GM21737 (cell line): Measurements from ENCODE around the gene EXOSC2.

ENCODE experiments used
- ATAC-seq: cut with Tn5 transposase; IDR thresholded peaks from one replicate; pipeline ENCODE4 v1.9.1; 2021; ENCODE audit warnings: mild to moderate bottlenecking, moderate library complexity; ENCODE audit not compliant: unreplicated experiment

The EXOSC2 gene

GRCh38 chr9:130735566-130735965 is 42.0 kb downstream of the EXOSC2 start:
- ATAC-seq = no peak

GRCh38 chr9:130736834-130737233 is 43.3 kb downstream of the EXOSC2 start:
- no peak for ATAC-seq

GRCh38 chr9:130738281-130738680 is 44.7 kb downstream of the EXOSC2 start:
- ATAC-seq = no peak

- no peak for ATAC-seq
Observed at GRCh38 chr9:130739081-130739480, 45.5 kb downstream of the EXOSC2 start.

GRCh38 chr9:130740218-130741023 is 46.8 kb downstream of the EXOSC2 start:
- no peak for ATAC-seq

- ATAC-seq = no peak
Observed at GRCh38 chr9:130741024-130741305, 47.4 kb downstream of the EXOSC2 start.

DNA sequence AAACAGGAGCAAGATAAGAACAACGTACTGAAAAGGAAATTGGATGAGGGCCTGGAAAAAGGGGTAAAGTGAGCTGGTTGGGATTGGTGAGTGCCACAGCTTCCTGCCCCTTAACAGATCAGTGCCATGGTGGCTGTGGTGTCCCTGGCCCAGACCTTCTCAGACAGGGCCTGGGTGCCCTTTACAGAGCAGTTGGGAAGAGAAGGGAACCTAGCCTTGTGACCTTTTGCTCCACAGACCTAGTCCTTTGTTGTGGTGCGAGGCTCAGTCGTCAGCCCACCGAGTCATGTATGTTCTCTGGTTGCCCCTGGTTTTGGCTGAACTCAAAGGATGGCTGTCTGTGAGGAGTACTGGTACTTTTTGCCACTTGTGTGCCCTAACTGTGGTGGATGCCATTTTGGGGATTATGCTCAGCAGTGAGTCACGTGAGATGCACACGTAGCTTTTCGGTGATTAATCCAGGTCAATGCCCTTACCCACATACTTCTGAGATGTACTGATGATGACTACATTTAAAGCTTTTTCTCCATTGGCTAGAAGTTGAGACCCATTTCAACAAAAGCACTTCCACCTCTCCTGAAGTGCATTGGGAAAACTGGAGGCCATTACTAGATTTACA is 48.4 kb downstream of the EXOSC2 start:
- ATAC-seq = no peak

GRCh38 chr9:130743656-130744055 is 50.1 kb downstream of the EXOSC2 start:
- ATAC-seq = no peak

DNA sequence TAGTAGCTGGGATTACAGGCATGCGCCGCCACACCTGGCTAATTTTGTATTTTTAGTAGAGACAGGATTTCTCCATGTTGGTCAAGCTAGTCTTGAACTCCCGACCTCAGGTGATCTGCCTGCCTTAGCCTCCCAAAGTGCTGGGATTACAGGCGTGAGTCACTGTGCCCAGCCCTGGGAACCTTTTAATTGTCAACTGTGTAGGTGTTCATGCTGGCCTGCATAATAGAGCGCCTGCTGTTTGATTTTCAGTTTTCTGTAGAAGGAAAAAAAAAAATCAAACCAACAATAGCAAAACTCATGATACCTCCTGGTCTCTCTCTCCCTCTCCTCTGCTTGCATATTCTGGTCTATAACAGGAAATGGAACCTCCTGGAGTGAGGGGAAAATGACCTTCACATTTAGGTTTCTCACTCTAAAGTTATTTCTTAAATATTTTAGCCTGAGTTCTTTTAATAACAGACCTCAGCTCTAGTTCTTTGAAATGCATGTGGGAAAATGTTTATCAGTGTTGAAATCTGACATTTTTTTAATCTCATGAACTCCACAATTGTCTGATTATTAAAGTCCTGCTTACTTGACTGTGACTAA is 51.7 kb downstream of the EXOSC2 start:
- ATAC-seq = no peak

DNA sequence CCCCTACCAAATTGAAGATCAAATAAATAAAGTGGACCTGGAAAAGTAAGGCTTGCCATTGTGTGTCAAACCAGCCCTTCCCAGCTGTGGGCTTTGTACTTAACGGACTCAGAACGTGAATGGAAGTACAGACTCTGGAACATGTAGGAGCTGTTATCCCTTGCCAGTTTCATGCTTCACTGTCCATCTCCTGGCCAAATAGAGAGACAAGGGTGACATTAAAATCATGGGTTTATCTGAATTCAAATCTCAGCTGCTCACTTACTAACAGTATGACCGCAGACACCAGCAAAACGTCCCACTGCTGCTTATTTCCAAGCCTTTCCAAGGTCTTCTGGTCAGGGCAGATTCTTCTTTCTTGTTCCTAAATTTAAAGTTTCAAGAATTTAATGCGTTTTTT is 52.2 kb downstream of the EXOSC2 start:
- ATAC-seq = no peak

GRCh38 chr9:130746434-130747212 is 53.0 kb downstream of the EXOSC2 start:
- ATAC-seq = no peak

- no peak for ATAC-seq
Observed at GRCh38 chr9:130751631-130752355, 58.2 kb downstream of the EXOSC2 start.
